Hepatocyte (in vitro differentiated cells): ENCODE results near the gene KCP. TPM values are rescaled to one million over a fixed set of nuclear protein-coding genes. Genes with fewer than 3 reads are reported as not detected.

ENCODE experiments used
- DNase-seq: peaks from one replicate; pipeline ENCODE4 v3.0.0-alpha.2; 2016; ENCODE audit warnings: low spot score
- H2AFZ ChIP-seq: fragments of 200-600 bp; sonication (generic); 2 replicates; pipeline ENCODE4 v1.6.0; 2016; ENCODE audit warnings: antibody characterized with exemption, mild to moderate bottlenecking
- H3K27ac ChIP-seq: fragments of 200-600 bp; sonication (generic); 2 replicates; pipeline ENCODE4 v1.5.1; 2016; ENCODE audit warnings: mild to moderate bottlenecking
- H3K27me3 ChIP-seq: fragments of 200-600 bp; sonication (generic); 2 replicates; pipeline ENCODE4 v1.6.1; 2016
- H3K36me3 ChIP-seq: fragments of 200-600 bp; sonication (generic); replicated peaks from 2 replicates; pipeline ENCODE4 v1.5.1; 2016; ENCODE audit warnings: low read depth; ENCODE audit not compliant: insufficient read depth
- H3K4me1 ChIP-seq: fragments of 200-600 bp; sonication (generic); 2 replicates; pipeline ENCODE4 v1.5.1; 2016; ENCODE audit warnings: mild to moderate bottlenecking, moderate library complexity; ENCODE audit not compliant: insufficient read depth
- H3K4me2 ChIP-seq: fragments of 200-600 bp; sonication (generic); 2 replicates; pipeline ENCODE4 v1.6.0; 2016
- H3K4me3 ChIP-seq: fragments of 200-600 bp; sonication (generic); 2 replicates; pipeline ENCODE4 v1.5.1; 2016; ENCODE audit warnings: mild to moderate bottlenecking
- H3K79me2 ChIP-seq: fragments of 200-600 bp; sonication (generic); 2 replicates; pipeline ENCODE4 v1.6.0; 2017; ENCODE audit warnings: mild to moderate bottlenecking
- H3K9me2 ChIP-seq: fragments of 200-600 bp; sonication (generic); replicated peaks from 2 replicates; pipeline ENCODE4 v1.6.0; 2017; ENCODE audit warnings: mild to moderate bottlenecking; ENCODE audit not compliant: insufficient read depth
- H3K9me3 ChIP-seq: fragments of 200-600 bp; sonication (generic); 2 replicates; pipeline ENCODE4 v1.5.1; 2016; ENCODE audit warnings: low read depth, mild to moderate bottlenecking
- H4K20me1 ChIP-seq: fragments of 200-600 bp; sonication (generic); 2 replicates; pipeline ENCODE4 v1.6.0; 2016; ENCODE audit warnings: mild to moderate bottlenecking; ENCODE audit not compliant: insufficient read depth, poor library complexity, severe bottlenecking
- EZH2 ChIP-seq: fragments of 200-600 bp; sonication (generic); IDR thresholded peaks from 2 replicates; pipeline ENCODE4 v1.6.1; 2016; ENCODE audit warnings: antibody characterized with exemption, mild to moderate bottlenecking, borderline replicate concordance
- EZH2phosphoT487 ChIP-seq: fragments of 200-600 bp; sonication (generic); IDR thresholded peaks from one replicate; pipeline ENCODE4 v1.6.1; 2018; ENCODE audit warnings: antibody characterized with exemption, mild to moderate bottlenecking, low read depth, moderate library complexity; ENCODE audit not compliant: unreplicated experiment, severe bottlenecking
- WGBS: methylation state at CpG from one replicate; pipeline ENCODE4 v1.1.6; 2016; ENCODE audit warnings: low lambda C conversion rate; ENCODE audit errors: missing lambda C conversion rate; 5-methylcytosine and 5-hydroxymethylcytosine counted together
- polyA plus RNA-seq: library from polyadenylated mRNA; unstranded; fragments of >200 nt; fragmentation: Nextera tagmentation; extraction: Ambion mirVana; gene quantifications from 2 replicates; pipeline ENCODE4 v1.2.1, GENCODE V29; 2016
- total RNA-seq: library from RNA; depleted of rRNA; stranded (reverse); fragments of >200 nt; gene quantifications from 2 replicates; pipeline ENCODE4 v1.2.3, GENCODE V29; 2014
- TF ChIP-seq, protein P1 (sequence below): fragments of 200-600 bp; sonication (generic); IDR thresholded peaks from 2 replicates; pipeline ENCODE4 v1.5.1; 2016; ENCODE audit warnings: antibody characterized with exemption, mild to moderate bottlenecking; ENCODE audit not compliant: poor library complexity

KCP gene
- total and polyA plus RNA-seq, 2 experiments from 2014 or later = 0.40 to 2.4 TPM

DNA sequence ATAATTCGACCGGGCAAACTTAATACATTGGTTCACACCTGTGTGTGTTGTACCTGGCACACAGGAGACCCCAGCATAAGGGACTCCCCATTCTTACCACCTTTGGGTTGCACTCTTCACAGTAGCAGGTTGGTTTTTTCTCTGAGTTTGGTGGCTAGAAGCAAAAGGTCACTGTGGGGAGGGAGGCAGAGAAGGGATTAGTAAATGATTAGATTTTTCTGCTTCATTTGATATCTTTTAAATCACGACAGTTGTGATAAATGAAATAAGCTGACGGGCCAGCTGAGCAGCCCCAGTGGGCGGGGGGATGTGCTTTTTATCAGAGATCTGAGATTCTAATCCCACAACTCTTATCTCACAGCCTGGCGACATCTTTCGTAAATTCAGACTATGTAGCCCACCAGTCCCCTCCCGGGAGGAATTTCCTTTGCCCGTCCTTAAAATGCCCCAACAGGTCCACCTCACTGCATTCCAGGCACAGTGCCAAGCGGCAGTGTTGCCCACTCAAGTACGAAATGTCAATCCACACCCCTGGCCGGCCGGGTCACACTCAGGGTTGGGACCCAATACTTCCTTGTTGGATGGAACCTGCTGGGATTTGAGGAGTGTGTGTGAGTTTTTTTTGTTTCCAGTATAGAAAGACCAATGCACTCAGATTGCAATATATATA is 10.5 kb upstream of the KCP start:
- no peak overlapping the region for H3K4me2 ChIP-seq
- WGBS = 58% methylated on average over 13 of the region's 13 CpGs
- H3K27me3 ChIP-seq = peaks cover 54% of the 10 kb centered on the region
- DNase-seq = no peak
- H4K20me1 ChIP-seq = no peaks in the 10 kb centered on the region
- TF ChIP-seq EZH2 = no peak
- no peak for TF ChIP-seq EZH2phosphoT487
- TF ChIP-seq, protein P1, sequence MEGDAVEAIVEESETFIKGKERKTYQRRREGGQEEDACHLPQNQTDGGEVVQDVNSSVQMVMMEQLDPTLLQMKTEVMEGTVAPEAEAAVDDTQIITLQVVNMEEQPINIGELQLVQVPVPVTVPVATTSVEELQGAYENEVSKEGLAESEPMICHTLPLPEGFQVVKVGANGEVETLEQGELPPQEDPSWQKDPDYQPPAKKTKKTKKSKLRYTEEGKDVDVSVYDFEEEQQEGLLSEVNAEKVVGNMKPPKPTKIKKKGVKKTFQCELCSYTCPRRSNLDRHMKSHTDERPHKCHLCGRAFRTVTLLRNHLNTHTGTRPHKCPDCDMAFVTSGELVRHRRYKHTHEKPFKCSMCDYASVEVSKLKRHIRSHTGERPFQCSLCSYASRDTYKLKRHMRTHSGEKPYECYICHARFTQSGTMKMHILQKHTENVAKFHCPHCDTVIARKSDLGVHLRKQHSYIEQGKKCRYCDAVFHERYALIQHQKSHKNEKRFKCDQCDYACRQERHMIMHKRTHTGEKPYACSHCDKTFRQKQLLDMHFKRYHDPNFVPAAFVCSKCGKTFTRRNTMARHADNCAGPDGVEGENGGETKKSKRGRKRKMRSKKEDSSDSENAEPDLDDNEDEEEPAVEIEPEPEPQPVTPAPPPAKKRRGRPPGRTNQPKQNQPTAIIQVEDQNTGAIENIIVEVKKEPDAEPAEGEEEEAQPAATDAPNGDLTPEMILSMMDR = no peak
- H2AFZ ChIP-seq = no peak overlapping the region
- H3K79me2 ChIP-seq = no peaks in the 10 kb centered on the region
- H3K36me3 ChIP-seq = no peaks in the 10 kb centered on the region
- H3K4me3 ChIP-seq = no peak overlapping the region
- no peaks in the 10 kb centered on the region for H3K9me3 ChIP-seq
- H3K27ac ChIP-seq = no peak overlapping the region
- no peaks in the 10 kb centered on the region for H3K4me1 ChIP-seq
- no peaks in the 10 kb centered on the region for H3K9me2 ChIP-seq

DNA sequence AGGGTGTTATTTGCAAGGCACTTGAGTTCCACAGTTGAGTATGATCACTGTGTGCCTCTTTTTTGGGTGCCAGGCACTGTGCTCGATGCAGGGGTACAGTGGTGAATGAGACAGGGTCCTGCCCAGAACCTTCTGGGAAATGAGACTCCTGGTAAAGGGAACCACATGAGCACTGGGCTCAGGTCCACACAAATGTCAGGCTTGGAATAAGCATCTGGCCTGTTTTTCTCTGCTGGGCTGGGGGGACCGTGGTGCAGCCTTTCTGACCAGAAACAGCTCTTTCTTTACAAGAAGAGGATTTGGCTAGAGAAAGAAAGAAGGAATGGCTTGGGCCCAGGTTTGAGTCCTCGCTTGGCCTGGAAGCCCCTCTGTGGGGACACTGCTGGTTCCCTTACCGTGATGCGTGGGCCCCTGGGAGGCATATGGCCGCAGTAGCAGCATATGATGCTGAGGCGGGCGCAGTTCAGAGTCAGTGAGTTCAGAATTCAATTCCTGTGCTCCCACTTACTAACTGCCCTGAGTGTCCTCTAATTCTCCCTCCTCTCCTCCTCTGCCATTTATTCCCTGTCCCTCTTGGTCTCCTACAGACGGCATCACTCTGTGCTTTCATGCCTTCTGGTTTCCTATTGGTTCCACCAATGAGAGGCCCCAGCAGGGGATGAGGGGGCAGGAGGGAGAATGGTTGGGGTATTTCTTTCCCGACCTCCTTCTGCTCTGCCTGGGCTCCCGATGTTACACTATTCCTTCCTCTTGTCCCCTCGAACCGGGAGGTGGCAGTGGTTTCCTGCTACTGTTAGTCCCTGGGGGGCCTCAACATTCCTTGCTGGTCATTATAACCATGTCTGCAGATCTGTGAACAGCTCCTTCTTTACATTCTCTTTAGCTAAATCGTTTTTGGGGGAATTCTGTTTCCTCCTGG is 9.6 kb upstream of the KCP start:
- H3K27me3 ChIP-seq = peaks cover 63% of the 10 kb centered on the region
- no peaks in the 10 kb centered on the region for H3K4me1 ChIP-seq
- no peak overlapping the region for H3K4me2 ChIP-seq
- no peak overlapping the region for H2AFZ ChIP-seq
- no peak overlapping the region for H3K27ac ChIP-seq
- H3K36me3 ChIP-seq = no peaks in the 10 kb centered on the region
- H4K20me1 ChIP-seq = no peaks in the 10 kb centered on the region
- no peaks in the 10 kb centered on the region for H3K9me3 ChIP-seq
- no peak for TF ChIP-seq EZH2phosphoT487
- TF ChIP-seq EZH2 = no peak
- TF ChIP-seq, protein P1 = no peak
- no peaks in the 10 kb centered on the region for H3K79me2 ChIP-seq
- no peak for DNase-seq
- WGBS = 59% methylated on average over 14 of the region's 14 CpGs
- H3K9me2 ChIP-seq = no peaks in the 10 kb centered on the region
- no peak overlapping the region for H3K4me3 ChIP-seq

DNA sequence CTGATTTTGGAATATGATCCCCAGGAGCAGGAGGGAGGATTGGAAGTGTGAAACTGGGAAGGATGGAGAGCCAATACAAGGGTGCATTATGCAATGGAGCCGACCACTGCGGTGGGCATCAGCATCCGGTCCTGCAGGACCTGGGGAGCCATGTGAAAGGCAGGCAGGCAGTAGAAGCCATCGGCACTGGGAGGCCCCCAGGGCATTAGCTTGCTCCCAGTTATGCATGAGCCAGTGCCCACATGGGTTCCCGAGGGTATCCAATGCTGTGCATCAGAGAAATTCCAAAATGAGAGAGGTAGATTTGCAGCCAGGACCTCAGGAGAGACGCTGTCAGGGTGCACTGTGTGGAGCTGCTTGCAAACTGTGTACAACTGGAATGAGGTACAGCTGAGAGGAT is 8.7 kb upstream of the KCP start:
- Histone ChIP-seq H4K20me1 (no peaks in the 10 kb centered on the region), H3K4me2 (no peak overlapping the region), H3K36me3 (no peaks in the 10 kb centered on the region), H3K9me3 (no peaks in the 10 kb centered on the region), H3K4me1 (no peaks in the 10 kb centered on the region), H3K27ac (no peak overlapping the region), H3K9me2 (no peaks in the 10 kb centered on the region), H3K79me2 (no peaks in the 10 kb centered on the region), H2AFZ (no peak overlapping the region), H3K4me3 (no peak overlapping the region), H3K27me3 (peaks cover 69% of the 10 kb centered on the region)
- no peak for DNase-seq
- WGBS = 86% methylated on average over 6 of the region's 6 CpGs
- TF ChIP-seq, protein P1 = no peak
- TF ChIP-seq EZH2phosphoT487 = no peak
- no peak for TF ChIP-seq EZH2
